Esophagus squamous epithelium (tissue), 4 donors: ENCODE data around the gene HECTD4. TPM values are rescaled to one million over a fixed set of nuclear protein-coding genes. Genes with fewer than 3 reads are reported as not detected.

Experiments used
- small RNA-seq, 4 donors: library from RNA; depleted of rRNA; stranded (forward); fragments of <200 nt; gene quantifications; one replicate each; pipeline ENCODE3, GENCODE V24; 2016
- total RNA-seq, 4 donors: library from RNA; depleted of rRNA; stranded (reverse); fragments of >200 nt; gene quantifications; one replicate each; pipeline ENCODE4 v1.1.0, GENCODE V29; 2016

The HECTD4 gene
- total RNA-seq, 4 donors from 2014 or later = 15.4 to 53.4 (median 33.4) TPM

Small RNA genes within 50 kb of the gene (small RNA-seq; reads per million reads assigned to genes)
- 0 reads per million in 4 donors for gene RF00019

Other genes with a start within 250 kb of the HECTD4 start
- gene RPL6, start 27.2 kb upstream of the HECTD4 start, total RNA-seq = 1,000 to 10,000 TPM; 1,154 to 2,029 (median 1,623) TPM
- gene PTPN11, start 36.5 kb upstream of the HECTD4 start, total RNA-seq = 10 to 100 TPM; 29.0 to 82.0 (median 57.5) TPM